ENCODE results near the gene ZNF385A.
A peak's percentile ranks its signal among the peaks of the same experiment; 100 is the strongest.

The ZNF385A gene

GRCh38 chr12:54415221-54415929, 30.8 kb upstream of the ZNF385A start:
- no peak for DNase-seq (ENCODE audit: low read depth)

GRCh38 chr12:54413284-54414190, 29.0 kb upstream of the ZNF385A start:
- DNase-seq (ENCODE audit: low read depth): no peak

GRCh38 chr12:54412786-54413185, 28.3 kb upstream of the ZNF385A start:
- DNase-seq (ENCODE audit: low read depth): no peak

- DNase-seq (ENCODE audit: low read depth): no peak
Measured at GRCh38 chr12:54412348-54412747, 27.8 kb upstream of the ZNF385A start.

GRCh38 chr12:54411391-54412241, 27.1 kb upstream of the ZNF385A start:
- DNase-seq (ENCODE audit: low read depth): peak; percentile 86

- DNase-seq (ENCODE audit: low read depth): no peak
Measured at GRCh38 chr12:54409267-54409666, 24.7 kb upstream of the ZNF385A start.

GRCh38 chr12:54407183-54407905, 22.8 kb upstream of the ZNF385A start:
- no peak for DNase-seq (ENCODE audit: low read depth)

GRCh38 chr12:54405573-54405972, 21.0 kb upstream of the ZNF385A start:
- DNase-seq (ENCODE audit: low read depth): no peak

- no peak for DNase-seq (ENCODE audit: low read depth)
Measured at GRCh38 chr12:54405106-54405505, 20.6 kb upstream of the ZNF385A start.

- no peak for DNase-seq (ENCODE audit: low read depth)
Measured at GRCh38 chr12:54404061-54405004, 19.8 kb upstream of the ZNF385A start.

GRCh38 chr12:54401119-54401518, 16.6 kb upstream of the ZNF385A start:
- no peak for DNase-seq (ENCODE audit: low read depth)

GRCh38 chr12:54398995-54399793, 14.7 kb upstream of the ZNF385A start:
- peak; percentile 62 for DNase-seq (ENCODE audit: low read depth)

GRCh38 chr12:54398218-54398617, 13.7 kb upstream of the ZNF385A start:
- no peak for DNase-seq (ENCODE audit: low read depth)

GRCh38 chr12:54397157-54397556, 12.6 kb upstream of the ZNF385A start:
- no peak for DNase-seq (ENCODE audit: low read depth)

- DNase-seq (ENCODE audit: low read depth): no peak
Measured at GRCh38 chr12:54395545-54395944, 11.0 kb upstream of the ZNF385A start.

GRCh38 chr12:54394986-54395385, 10.5 kb upstream of the ZNF385A start:
- DNase-seq (ENCODE audit: low read depth): no peak

- DNase-seq (ENCODE audit: low read depth): no peak
Measured at GRCh38 chr12:54394281-54394719, 9.8 kb upstream of the ZNF385A start.

GRCh38 chr12:54393743-54394142, 9.2 kb upstream of the ZNF385A start:
- DNase-seq (ENCODE audit: low read depth): no peak

- no peak for DNase-seq (ENCODE audit: low read depth)
Measured at GRCh38 chr12:54393207-54393609, 8.7 kb upstream of the ZNF385A start.
